SK-N-SH (cell line): ENCODE measurements around the gene NPAS3. TPM values are rescaled to one million over a fixed set of nuclear protein-coding genes. Genes with fewer than 3 reads are reported as not detected.

Experiments
- CTCF ChIA-PET: fragments of 300-600, 350-600 bp; formaldehyde crosslinking; extraction: SDS; loops from one replicate; lab custom pipeline; 2021; lab: Yijun Ruan, JAX
- POLR2A ChIA-PET: fragments of 350-600 bp; sonication (Branson Sonifier 250); formaldehyde crosslinking; extraction: SDS; loops from one replicate; lab custom pipeline; 2020; ENCODE audit warnings: antibody characterized with exemption, inconsistent platforms; lab: Yijun Ruan, JAX
- DNase-seq: peaks from one replicate; pipeline ENCODE4 v3.0.0; 2012
- H2AFZ ChIP-seq: fragments of 200-600 bp; sonication (generic); 2 replicates; pipeline ENCODE4 v1.8.1; 2016; ENCODE audit warnings: antibody characterized with exemption, mild to moderate bottlenecking, low read depth
- H3F3A ChIP-seq: fragments of 200-600 bp; sonication (generic); replicated peaks from 2 replicates; pipeline ENCODE3; 2016; ENCODE audit warnings: antibody characterized with exemption, mild to moderate bottlenecking; ENCODE audit not compliant: insufficient read depth
- H3K27ac ChIP-seq, 2 experiments: fragments of 200-500 bp in 1 of 2; fragments of 200-600 bp in 1 of 2; sonication (Bioruptor generic) in 1 of 2; sonication (generic), shearing (Covaris generic) in 1 of 2; 2 replicates each; pipeline versions ENCODE4 v1.5.1 to v1.6.1; 2014 to 2016; ENCODE audit warnings: low read depth in 2 of 2, inconsistent platforms in 1 of 2, low read length in 1 of 2, mild to moderate bottlenecking in 1 of 2, mixed read lengths in 1 of 2
- H3K27me3 ChIP-seq: fragments of 200-600 bp; sonication (generic), shearing (Covaris generic); 2 replicates; pipeline ENCODE4 v1.6.1; 2016; ENCODE audit warnings: mixed run types; ENCODE audit not compliant: insufficient read depth
- H3K36me3 ChIP-seq, 2 experiments: fragments of 200-500 bp in 1 of 2; fragments of 200-600 bp in 1 of 2; sonication (Bioruptor generic) in 1 of 2; sonication (generic) in 1 of 2; replicated peaks in 1 of 2; 2 replicates each; pipeline versions ENCODE3 to v1.5.1; 2014 to 2016; ENCODE audit warnings: low read length in 1 of 2, mild to moderate bottlenecking in 1 of 2; ENCODE audit not compliant: insufficient read depth in 2 of 2, control insufficient read depth in 1 of 2
- H3K4me1 ChIP-seq, 2 experiments: fragments of 200-500 bp in 1 of 2; fragments of 200-600 bp in 1 of 2; sonication (Bioruptor generic) in 1 of 2; sonication (generic), shearing (Covaris generic) in 1 of 2; 2 replicates each; pipeline versions ENCODE4 v1.5.1 to v1.6.1; 2014 to 2016; ENCODE audit warnings: low read depth in 1 of 2, low read length in 1 of 2, mixed run types in 1 of 2; ENCODE audit not compliant: insufficient read depth in 2 of 2, control insufficient read depth in 1 of 2
- H3K4me2 ChIP-seq: fragments of 200-600 bp; sonication (generic), shearing (Covaris generic); 2 replicates; pipeline ENCODE4 v1.6.1; 2017; ENCODE audit warnings: mixed run types
- H3K4me3 ChIP-seq, 2 experiments: fragments of 200-500 bp in 1 of 2; fragments of 200-600 bp in 1 of 2; sonication (Bioruptor generic) in 1 of 2; sonication (generic), shearing (Covaris generic) in 1 of 2; 2 replicates each; pipeline versions ENCODE4 v1.5.1 to v1.8.1; 2014 to 2016; ENCODE audit warnings: low read depth in 2 of 2, inconsistent platforms in 1 of 2, low read length in 1 of 2, mild to moderate bottlenecking in 1 of 2, mixed read lengths in 1 of 2, moderate library complexity in 1 of 2
- H3K79me2 ChIP-seq: fragments of 200-600 bp; sonication (generic); 2 replicates; pipeline ENCODE4 v1.8.1; 2017; ENCODE audit warnings: mild to moderate bottlenecking; ENCODE audit not compliant: insufficient read depth
- H3K9ac ChIP-seq: fragments of 200-600 bp; sonication (generic); 2 replicates; pipeline ENCODE4 v1.6.1; 2017; ENCODE audit warnings: mixed run types
- H3K9me2 ChIP-seq: fragments of 200-600 bp; sonication (generic); 2 replicates; pipeline ENCODE4 v1.6.1; 2017; ENCODE audit warnings: mixed run types
- H3K9me3 ChIP-seq: fragments of 200-600 bp; sonication (generic); 2 replicates; pipeline ENCODE4 v1.6.1; 2017; ENCODE audit warnings: mixed run types, mild to moderate bottlenecking, moderate library complexity
- H4K20me1 ChIP-seq: fragments of 200-600 bp; sonication (generic); 2 replicates; pipeline ENCODE4 v1.6.1; 2017; ENCODE audit warnings: mild to moderate bottlenecking, mixed run types; ENCODE audit not compliant: insufficient read depth
- CTCF ChIP-seq: fragments of 200-600 bp; sonication (generic); IDR thresholded peaks from 2 replicates; pipeline ENCODE4 v1.6.1; 2017; ENCODE audit warnings: antibody characterized with exemption, mild to moderate bottlenecking, moderate library complexity
- EP300 ChIP-seq, 2 experiments: IDR thresholded peaks; 2 replicates each; pipeline versions ENCODE4 v1.4.0 to v1.6.1; 2012; ENCODE audit warnings: borderline replicate concordance in 1 of 2, low read depth in 1 of 2, low read length in 1 of 2
- FOSL2 ChIP-seq: IDR thresholded peaks from 2 replicates; pipeline ENCODE4 v1.4.0; 2012; ENCODE audit warnings: low read depth, mild to moderate bottlenecking, moderate library complexity, borderline replicate concordance
- FOXJ3 ChIP-seq: sonication (generic); formaldehyde crosslinking; IDR thresholded peaks from 2 replicates; pipeline ENCODE4 v1.5.1; 2020; ENCODE audit warnings: mild to moderate bottlenecking, missing genetic modification reagents
- FOXM1 ChIP-seq: IDR thresholded peaks from 2 replicates; pipeline ENCODE4 v1.4.0; 2012; ENCODE audit warnings: low read depth, mild to moderate bottlenecking
- MEF2A ChIP-seq: IDR thresholded peaks from 2 replicates; pipeline ENCODE4 v1.4.0; 2012; ENCODE audit warnings: low read depth, borderline replicate concordance
- NFIC ChIP-seq: IDR thresholded peaks from 2 replicates; pipeline ENCODE4 v1.4.0; 2012; ENCODE audit warnings: borderline replicate concordance
- NRF1 ChIP-seq: IDR thresholded peaks from 2 replicates; pipeline ENCODE4 v1.6.1; 2012; ENCODE audit warnings: low read depth, mild to moderate bottlenecking, low read length
- POLR2AphosphoS5 ChIP-seq: IDR thresholded peaks from 2 replicates; pipeline ENCODE4 v1.6.1; 2012; ENCODE audit warnings: low read depth, low read length
- RCOR1 ChIP-seq: fragments of 150-350 bp; IDR thresholded peaks from 2 replicates; pipeline ENCODE4 v1.6.1; 2017; ENCODE audit warnings: antibody characterized with exemption, low read length
- REST ChIP-seq: IDR thresholded peaks from 2 replicates; pipeline ENCODE4 v1.6.1; 2012; ENCODE audit warnings: mild to moderate bottlenecking, low read depth, low read length, moderate library complexity
- RXRA ChIP-seq: IDR thresholded peaks from 2 replicates; pipeline ENCODE4 v1.4.0; 2012; ENCODE audit warnings: low read depth, mild to moderate bottlenecking, borderline replicate concordance
- SMC3 ChIP-seq: IDR thresholded peaks from 2 replicates; pipeline ENCODE4 v1.6.1; 2012; ENCODE audit warnings: low read depth, low read length, improper control_type of control experiment
- TEAD4 ChIP-seq: IDR thresholded peaks from 2 replicates; pipeline ENCODE4 v1.4.0; 2012; ENCODE audit warnings: mild to moderate bottlenecking, borderline replicate concordance; ENCODE audit not compliant: insufficient read depth
- WGBS: methylation state at CpG from one replicate; pipeline ENCODE4 v1.1.6; 2017; ENCODE audit warnings: low lambda C conversion rate; 5-methylcytosine and 5-hydroxymethylcytosine counted together
- polyA plus RNA-seq, 3 experiments: library from polyadenylated mRNA; depleted of rRNA; stranded (reverse); fragments of >200 nt; gene quantifications; 2 replicates each; pipeline ENCODE4 v1.2.3, GENCODE V29; 2012
- TF ChIP-seq, protein P1 (sequence below): fragments of 150-350 bp; IDR thresholded peaks from 2 replicates; pipeline ENCODE4 v1.6.1; 2017; ENCODE audit warnings: antibody characterized with exemption, low read length, low read depth, borderline replicate concordance
- TF ChIP-seq, protein P2 (sequence below): IDR thresholded peaks from 2 replicates; pipeline ENCODE4 v1.4.0; 2012; ENCODE audit warnings: low read depth, borderline replicate concordance

NPAS3 gene
- polyA plus RNA-seq, 1 of the 3 experiments (the other 2 are of a cell fraction), result 4.3 TPM

GRCh38 chr14:33733721-33734120 is 795.0 kb downstream of the NPAS3 start:
- Histone ChIP-seq H3K9ac (no peak overlapping the region), H3K9me3 (no peaks in the 10 kb centered on the region), H3K4me2 (no peak overlapping the region), H3K36me3 (no peaks in the 10 kb centered on the region), H3K4me3 (no peak overlapping the region), H3K27ac (no peak overlapping the region), H3K27me3 (no peaks in the 10 kb centered on the region), H2AFZ (no peak overlapping the region), H3K79me2 (no peaks in the 10 kb centered on the region), H3F3A (peaks cover 4% of the 10 kb centered on the region), H4K20me1 (no peaks in the 10 kb centered on the region), H3K4me1 (peaks cover 0 to 3% of the 10 kb centered on the region in 2 experiments; a peak in 1 of 4 replicates), H3K9me2 (no peaks in the 10 kb centered on the region)
- ChIA-PET POLR2A (no interaction called here), CTCF (interaction anchor here (1.1 to 2.3 kb wide), 4 partner anchors 12 to 365 kb away, joined by 3 to 4 read pairs (median 3); no protein-coding TSS in a partner anchor)
- TF ChIP-seq, protein P1, sequence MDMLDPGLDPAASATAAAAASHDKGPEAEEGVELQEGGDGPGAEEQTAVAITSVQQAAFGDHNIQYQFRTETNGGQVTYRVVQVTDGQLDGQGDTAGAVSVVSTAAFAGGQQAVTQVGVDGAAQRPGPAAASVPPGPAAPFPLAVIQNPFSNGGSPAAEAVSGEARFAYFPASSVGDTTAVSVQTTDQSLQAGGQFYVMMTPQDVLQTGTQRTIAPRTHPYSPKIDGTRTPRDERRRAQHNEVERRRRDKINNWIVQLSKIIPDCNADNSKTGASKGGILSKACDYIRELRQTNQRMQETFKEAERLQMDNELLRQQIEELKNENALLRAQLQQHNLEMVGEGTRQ, result no peak
- TF ChIP-seq NRF1, result no peak
- no peak for TF ChIP-seq EP300 (IDR thresholded peaks at IDR 0.05; ENCODE audit: borderline replicate concordance in 1 of 2, low read depth in 1 of 2, low read length in 1 of 2)
- no peak for TF ChIP-seq SMC3
- TF ChIP-seq FOSL2, result no peak
- TF ChIP-seq, protein P2, sequence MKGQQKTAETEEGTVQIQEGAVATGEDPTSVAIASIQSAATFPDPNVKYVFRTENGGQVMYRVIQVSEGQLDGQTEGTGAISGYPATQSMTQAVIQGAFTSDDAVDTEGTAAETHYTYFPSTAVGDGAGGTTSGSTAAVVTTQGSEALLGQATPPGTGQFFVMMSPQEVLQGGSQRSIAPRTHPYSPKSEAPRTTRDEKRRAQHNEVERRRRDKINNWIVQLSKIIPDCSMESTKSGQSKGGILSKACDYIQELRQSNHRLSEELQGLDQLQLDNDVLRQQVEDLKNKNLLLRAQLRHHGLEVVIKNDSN, result no peak
- TF ChIP-seq MEF2A, result no peak
- TF ChIP-seq NFIC, result no peak
- no peak for TF ChIP-seq RCOR1
- TF ChIP-seq CTCF, result no peak
- no peak for TF ChIP-seq FOXJ3 (CRISPR knock-in tag)
- no peak for DNase-seq

- H3K4me1 ChIP-seq, result peaks cover 0 to 3% of the 10 kb centered on the region in 2 experiments; a peak in 1 of 4 replicates
- no peak overlapping the region for H3K4me2 ChIP-seq
- H3K79me2 ChIP-seq, result no peaks in the 10 kb centered on the region
- no peak overlapping the region for H3K4me3 ChIP-seq
- DNase-seq, result no peak
- no peaks in the 10 kb centered on the region for H3K27me3 ChIP-seq
- no peak overlapping the region for H3K27ac ChIP-seq
- no peak overlapping the region for H3K9ac ChIP-seq
- H4K20me1 ChIP-seq, result no peaks in the 10 kb centered on the region
- H3F3A ChIP-seq, result peaks cover 4% of the 10 kb centered on the region
- no peaks in the 10 kb centered on the region for H3K9me3 ChIP-seq
- ChIA-PET POLR2A (no interaction called here), CTCF (interaction anchor here (1.2 kb wide), 1 partner anchor 43 kb away, joined by 3 read pairs; no protein-coding TSS in a partner anchor)
- no peaks in the 10 kb centered on the region for H3K9me2 ChIP-seq
- H2AFZ ChIP-seq, result no peak overlapping the region
- no peaks in the 10 kb centered on the region for H3K36me3 ChIP-seq
- 90% methylated on average over 3 of the region's 3 CpGs for WGBS
- TF ChIP-seq REST, result no peak
- TF ChIP-seq TEAD4, result no peak
- TF ChIP-seq EP300 (IDR thresholded peaks at IDR 0.05; ENCODE audit: borderline replicate concordance in 1 of 2, low read depth in 1 of 2, low read length in 1 of 2), result no peak
- no peak for TF ChIP-seq POLR2AphosphoS5
- TF ChIP-seq RXRA, result no peak
- no peak for TF ChIP-seq CTCF
- TF ChIP-seq NFIC, result no peak
- TF ChIP-seq, protein P1, result no peak
- TF ChIP-seq FOXM1, result no peak
These were observed 795.7 kb downstream of the NPAS3 start for GRCh38 chr14:33734387-33734786.
